Activated CD4-positive, alpha-beta T cell treated with anti-CD3 and anti-CD28 coated beads for 48 hours (primary cell): ENCODE results near the gene PUM1.

Source experiments
- DNase-seq: peaks from one replicate; pipeline ENCODE4 v3.0.0-alpha.2; 2020

The PUM1 gene

DNA sequence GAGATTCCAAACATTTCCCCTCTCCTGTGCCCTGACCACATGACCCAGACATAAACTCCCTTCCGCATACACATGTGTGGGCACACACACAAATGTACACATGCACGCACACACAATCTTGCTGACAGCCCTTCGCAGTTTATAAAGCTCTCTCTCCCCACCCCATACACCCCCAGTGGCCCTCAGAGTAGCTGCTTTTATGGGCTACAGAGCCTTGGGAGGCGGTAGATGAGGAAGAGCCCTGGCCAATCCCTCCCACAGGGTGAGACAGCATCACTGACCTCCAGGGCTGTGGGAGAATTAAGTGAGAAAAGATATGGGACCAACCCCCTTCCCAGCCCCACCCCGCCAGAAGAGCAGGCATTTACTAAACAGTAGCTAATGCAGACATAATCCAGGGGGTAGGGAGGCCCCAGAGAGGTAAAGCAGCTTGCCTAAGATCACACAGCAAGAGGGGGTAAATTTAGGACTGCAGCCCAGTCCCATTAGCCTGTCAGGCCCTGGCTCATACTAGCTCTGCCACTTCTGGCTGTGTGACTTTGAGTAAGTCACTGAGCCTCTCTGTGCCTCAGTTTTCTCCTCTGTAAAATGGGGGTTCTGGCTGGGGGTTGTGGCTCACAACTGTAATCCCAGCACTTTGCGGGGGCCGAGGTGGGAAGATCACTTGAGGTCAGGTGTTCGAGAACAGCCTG lies 162.0 kb downstream of the PUM1 start:
- DNase-seq, result no peak

DNA sequence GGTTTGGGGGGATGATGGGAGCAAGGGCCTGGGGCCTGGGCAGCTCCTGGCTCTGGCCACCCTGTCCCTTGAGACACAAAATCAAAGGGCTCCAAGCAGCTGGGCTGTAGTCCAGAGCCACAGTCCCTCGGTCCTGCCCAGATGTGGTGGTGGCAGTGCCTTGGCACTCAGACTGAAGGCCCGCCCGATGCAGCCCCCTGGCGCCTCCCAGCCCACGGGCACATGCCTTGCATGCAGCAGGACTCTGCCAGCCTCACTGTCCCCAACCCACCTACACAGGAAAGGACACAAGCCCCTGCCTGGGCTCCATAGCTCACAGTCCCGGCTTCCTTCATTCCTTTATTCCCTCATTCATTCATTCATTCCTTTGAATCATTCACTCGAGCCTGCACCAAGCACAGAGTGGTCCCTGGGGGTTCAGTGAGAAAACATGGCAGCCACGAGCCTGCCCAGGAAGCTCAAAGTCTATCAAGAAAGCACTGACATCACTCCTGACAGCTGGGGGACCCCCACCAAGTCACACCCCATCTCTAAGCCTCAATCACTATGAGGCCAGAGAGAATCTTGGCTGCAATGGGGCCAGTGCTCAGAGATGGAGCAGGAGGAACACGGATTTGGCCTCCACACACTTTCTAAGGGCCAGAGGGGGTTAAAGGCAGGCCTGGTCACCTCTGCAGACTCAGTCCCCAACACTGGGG lies 162.8 kb downstream of the PUM1 start:
- DNase-seq, result no peak

DNA sequence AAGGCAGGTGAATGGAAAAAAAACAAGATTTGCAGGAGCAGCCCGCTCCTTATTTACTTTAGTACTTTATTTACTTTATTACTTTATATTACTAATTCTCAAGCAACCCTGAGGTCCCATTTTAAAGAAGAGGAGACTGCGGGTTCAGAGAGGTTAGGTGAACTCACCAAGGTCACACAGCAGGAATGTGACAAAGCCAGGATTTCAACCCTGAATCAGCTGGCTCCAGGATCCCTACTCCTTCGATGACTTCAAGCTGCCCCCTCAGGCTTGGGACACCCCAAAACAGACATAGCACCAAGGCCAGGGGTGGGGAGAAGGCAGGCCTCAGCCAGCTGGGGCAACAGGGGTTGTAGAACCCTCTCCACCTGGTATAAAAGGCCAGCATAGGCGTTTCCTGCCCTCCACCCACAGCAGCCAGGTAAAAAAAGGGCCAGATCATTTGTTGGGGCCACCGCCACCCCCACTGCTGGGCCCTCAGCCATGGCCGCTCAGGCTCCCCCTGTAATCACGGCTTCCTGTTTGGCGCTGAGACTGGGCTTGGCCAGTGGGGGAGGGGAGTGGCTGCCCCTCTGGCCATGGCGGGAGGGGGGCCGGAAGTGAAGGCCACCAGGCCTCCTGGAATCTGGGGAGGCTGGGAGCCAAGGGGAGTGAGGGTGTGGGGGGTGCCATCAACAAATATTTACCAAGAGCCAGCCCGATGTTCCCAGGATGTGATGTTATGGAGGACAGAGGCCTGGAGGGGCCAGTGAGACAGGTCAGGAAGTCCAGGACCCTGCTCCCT lies 163.5 kb downstream of the PUM1 start:
- no peak for DNase-seq

DNA sequence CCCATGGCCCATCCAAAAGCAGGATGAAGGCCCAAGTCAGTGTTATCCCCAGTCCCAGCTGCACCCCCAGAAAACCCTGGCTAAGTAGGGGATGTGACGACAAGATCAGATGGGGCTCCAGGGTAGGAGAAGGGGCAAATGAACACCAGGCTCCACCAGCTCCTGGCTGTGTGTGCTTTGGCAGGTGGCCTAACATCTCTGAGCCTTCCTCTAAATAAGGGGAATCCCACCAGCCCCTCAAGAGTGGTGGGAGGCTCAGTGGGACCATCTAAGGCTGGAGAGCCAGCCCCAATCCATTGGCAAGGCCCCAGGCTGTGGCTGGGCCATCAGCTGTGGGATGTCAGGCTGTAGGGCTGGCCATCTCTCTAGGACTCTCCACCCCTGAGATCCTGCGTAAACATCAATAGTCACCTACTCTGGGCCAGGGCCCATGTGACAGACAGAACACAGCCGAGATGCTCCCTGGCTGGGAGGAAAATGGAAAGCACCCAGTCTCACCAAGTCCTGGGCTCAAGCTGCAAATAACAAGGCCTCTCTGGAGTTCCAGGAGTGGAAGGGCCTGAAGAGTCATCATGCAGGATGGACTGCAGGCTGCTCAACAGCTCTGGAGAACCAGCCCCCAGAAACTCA lies 164.5 kb downstream of the PUM1 start:
- DNase-seq, result no peak

DNA sequence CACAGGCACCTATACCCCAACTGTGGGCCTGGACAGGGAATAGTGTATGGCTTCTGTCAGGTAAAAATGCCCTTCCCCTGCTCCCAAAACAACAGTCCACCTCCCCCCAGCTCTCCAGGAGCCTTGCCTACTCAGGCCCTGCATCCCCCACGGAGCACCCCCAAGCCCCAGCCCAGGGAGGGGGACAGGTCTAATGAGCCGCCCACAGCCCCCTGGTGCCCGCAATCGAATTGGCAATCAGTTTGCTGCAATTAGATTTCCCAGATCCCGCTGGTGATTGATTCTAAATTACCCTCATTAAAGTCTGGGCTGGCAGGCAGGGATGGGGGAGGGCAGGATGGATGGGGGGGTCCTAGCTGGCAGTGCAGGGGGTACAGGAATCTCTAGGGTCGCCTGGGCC lies 165.0 kb downstream of the PUM1 start:
- DNase-seq, result no peak

DNA sequence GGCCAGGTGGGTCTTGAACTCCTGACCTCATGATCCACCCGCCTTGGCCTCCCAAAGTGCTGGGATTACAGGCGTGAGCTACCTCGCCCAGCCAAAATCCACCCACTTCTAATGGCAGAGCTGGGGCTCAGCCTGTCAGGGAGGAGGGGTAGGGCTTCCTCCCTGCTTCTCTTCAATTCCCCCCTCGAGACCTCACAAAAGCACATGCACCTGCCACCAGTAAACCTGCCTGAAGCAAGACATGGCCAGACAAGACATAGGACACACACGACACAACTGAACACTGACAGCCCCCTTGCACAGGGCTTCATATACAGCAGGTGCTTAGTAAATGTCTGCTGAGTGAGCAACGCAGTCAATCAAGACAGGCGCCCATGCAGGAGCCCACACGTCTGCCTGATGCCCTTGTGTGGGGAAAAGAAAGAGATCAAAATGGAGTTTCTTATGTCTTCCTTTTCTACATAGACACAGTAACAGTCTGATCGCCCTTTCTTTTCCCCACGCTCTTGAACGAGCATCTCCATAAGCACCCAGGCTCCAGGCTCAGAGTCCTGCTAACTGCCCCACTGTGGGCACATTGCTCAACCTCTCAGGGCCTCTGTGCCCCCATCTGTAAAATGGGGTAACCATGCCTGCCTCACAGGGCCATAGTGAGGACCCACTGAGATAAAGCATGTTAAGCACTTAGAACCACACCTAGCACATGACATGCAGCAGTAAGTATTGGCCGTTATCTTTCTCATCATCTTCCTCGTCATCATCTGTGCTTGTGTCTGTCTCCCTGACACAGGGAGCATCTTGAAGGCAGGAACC lies 165.7 kb downstream of the PUM1 start:
- no peak for DNase-seq

DNA sequence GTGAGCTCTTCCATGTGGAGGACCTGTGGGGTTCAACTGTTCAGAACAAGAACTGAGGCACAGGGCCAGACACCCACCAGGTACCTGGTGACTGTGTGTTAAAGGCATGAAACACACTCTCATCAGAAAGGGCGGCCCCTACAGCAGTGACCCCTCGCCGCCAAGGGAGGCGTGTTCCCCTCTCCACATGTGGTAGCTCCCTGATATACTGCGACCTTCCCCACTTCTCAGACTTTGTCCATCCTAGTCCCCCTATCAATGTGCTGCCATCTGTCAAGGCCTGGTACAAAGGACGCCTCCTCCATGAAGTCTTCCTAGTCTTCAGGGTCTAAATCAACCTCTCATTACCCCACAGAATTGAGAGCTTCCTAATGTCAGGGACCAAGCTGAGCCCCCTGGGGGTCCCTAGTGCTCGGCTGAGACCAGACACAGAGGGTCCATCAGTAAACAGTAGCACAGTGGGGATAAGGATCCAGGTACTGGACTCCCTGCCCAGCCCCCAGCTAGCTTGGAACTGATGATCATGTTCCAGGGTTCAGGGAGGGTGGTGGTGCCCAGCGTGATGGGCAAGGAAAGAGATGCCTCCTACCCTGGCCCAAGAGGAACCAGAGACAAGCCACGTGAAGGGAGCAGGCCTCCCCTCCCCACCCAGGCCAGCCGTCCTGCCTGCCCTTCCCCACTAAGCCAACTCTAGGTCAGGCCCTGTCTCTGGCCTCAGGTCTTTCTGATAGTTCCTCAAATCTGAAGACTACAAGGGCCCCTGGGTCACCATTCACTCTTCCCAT lies 167.3 kb downstream of the PUM1 start:
- DNase-seq, result no peak

DNA sequence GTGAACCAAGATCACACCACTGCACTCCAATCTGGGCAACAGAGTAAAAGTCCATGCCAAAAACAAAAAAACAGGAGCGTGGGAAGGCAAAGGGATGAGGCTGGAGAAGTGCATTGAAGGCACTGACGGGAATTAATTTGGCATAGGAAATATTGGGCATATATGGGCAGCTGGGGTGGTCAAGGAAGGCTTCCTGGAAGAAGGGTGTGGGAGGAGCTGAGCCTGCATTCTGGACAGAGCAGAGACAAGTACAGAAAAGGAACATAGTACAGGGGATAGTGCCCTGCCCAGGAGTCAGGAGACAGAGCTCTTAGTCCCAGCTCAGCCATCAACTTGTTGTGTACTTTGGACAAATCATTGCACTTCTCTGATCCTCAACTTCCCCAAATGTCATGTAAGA lies 168.6 kb downstream of the PUM1 start:
- DNase-seq, result no peak

DNA sequence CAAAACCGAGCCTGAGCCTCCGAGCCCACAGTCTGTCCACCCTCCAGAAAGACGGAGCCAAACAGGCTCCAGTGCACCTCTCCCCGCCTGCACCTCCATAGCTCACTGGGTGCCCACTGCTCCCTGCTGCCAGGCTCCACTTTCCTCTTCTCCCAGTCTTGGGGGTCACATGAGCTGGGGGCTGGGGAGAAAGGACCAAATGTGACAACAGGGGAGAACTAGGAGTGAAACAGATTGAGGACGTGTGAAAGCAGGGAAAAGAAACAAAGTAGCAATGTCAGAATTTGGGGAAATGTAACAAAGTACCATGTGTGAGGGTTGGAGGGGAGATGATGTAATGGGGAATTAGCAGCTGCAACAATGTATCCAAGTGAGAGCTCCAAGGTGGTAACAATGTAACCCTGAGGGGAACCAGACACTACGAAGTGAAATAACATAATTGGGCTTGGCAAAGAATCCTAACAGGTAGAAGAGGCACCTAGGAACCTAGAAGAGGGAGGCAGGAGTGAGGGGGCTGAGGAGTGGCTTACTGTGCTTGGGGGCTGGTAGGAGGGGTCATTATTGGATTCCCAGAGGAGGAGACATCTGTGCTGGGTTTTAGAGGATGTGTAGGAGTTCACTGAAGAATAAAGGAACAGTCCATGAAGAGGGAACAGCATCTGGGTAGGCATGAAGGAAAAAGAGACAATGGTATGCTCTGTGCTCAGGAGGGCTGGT lies 169.4 kb downstream of the PUM1 start:
- DNase-seq, result no peak

DNA sequence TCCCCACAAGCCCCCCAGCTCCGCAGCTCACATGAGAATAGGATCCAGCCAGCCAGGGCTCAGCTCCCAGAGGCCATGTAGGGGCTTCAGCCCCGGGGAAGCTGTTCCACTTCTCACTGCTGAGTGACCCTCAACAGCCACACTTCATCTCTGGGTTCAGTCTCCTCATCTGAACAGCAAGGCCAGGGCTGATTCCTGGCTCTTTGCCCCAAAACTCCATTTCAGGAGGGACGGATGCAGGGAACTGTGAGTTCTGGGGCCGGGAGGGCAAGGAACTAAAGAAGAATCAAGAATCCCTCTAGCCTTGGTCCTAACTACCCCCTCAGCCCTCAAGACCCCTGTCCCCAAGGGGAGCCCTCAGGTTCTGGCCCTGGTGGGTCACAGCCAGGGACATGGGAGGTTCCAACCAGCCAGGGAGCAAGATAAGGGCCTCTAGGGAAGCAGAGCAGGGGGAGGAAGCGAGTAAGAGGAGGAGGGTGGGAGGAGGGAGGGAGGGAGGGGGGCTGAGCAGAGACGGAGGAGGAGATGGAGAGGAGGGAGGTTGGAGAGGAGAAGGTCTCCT lies 170.1 kb downstream of the PUM1 start:
- no peak for DNase-seq

DNA sequence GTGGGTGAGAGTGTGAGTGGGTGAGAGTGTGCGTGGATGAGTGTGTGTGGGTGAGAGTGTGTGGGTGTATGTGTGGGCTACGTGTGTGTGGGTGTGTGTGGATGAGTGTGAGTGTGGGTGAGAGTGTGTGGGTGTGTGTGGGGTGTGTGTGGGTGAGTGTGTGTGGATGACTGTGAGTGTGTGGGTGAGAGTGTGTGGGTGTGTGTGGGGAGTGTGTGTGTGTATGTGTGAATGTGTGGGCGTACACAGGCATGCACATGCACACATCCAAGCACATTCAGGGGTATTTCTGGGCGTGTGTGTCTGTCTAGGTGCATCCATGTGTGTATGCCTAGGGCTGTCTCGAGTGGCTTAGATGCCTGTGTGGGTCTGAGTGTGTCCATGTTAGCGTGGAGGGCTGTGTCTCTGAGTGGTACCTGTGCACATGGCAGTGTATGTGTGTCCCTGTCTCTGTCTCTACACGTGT lies 171.0 kb downstream of the PUM1 start:
- no peak for DNase-seq

DNA sequence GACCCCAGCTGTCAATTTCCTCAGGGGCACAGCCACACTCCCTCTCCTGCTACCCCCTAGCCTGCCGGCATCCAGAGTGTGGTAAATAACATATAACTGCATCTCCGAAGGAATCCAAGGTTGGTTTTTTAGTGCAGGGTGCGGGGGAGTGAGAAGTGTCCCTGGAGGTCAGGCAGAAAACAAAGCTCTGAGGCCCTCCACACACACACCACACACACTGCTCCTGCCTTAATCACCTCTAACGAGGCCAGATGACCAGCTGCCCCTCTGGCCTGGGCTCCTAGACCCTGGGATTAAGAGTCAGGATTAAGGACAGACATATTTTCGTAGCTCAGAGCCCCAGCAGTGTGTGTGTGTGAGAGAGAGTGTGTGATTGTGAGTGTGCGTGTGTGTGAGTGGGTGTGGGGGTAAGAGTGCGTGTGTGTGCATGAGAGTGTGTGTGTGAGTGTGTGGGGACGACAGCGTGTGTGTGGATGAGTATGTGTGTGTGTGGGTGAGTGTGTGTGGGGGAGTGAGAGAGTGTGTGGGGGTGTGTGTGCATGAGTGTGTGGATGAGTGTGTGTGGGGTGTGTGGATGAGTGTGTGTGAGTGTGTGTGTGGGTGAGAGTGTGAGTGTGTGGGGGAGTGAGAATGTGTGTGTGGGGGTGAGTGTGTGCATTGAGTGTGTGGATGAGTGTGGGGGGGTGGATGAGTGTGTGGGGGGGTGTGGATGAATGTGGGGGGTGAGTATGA lies 171.6 kb downstream of the PUM1 start:
- no peak for DNase-seq

DNA sequence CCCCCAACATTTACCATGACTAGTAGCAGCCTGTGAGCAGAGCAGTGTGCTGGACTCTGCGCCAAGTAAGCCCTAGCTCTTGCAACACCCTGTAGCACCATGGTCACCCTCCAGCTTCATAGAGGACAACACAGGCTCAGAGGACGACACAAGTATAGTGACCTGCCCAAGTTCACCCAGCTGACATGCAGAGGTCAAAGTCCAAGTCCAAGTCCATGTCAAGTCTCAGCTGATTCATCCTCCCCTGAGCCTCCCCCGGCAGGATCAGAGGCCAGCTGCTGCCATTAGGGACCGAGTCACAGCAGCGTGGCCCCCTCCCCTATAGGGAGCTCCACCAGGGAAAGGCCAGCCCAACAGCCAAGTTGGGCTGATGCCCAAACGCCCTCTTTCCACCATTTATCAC lies 172.8 kb downstream of the PUM1 start:
- no peak for DNase-seq

DNA sequence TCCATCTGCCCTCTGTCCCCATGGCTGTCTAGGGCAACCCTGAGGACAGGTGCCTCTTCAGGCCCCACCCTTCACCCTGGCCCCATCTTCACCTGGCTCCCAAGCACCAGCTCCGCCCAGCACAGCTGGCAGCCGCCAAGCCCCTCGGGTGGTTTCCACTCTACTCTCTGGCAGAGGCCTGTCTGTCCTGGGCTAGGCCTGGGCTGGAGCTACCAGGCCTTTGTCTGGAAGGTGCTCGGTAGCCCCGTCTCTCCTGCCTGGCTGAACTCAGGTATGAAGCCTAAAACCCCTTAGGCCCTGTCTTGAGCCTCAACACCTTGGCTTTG lies 174.3 kb downstream of the PUM1 start:
- DNase-seq, result no peak

DNA sequence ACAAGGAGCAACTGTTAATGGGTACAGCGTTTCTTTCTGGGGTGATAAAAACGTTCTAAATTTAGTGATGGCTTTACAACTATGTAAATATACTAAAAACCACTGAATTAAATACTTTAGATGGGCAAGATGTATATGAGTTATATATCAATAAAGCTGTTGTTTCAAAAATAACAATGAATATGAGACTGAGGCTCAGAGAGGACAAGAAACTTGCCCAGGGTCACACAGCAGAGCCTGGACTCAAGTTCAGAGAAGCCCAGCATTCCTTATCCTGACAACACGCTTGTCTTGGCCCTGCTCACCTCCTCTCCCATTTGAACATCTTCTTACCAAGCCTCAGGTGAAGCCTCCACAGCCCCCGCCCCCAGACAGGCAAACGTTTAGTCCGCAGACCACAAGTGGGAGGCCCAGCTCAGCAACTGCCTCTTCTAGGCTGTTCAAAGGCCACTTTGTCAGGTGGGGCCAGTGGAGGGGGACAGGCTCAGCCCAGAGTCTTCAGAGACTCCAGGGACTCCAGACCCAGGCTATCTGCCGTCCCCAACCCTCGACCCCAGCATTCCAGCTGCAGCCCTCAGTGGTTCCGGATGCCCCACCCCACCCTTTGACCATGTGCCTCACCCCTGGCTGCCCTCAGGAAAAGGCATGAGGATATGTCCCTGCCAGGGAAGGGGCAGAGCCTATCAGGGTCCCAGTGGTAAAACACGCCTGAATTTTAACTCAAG lies 174.9 kb downstream of the PUM1 start:
- DNase-seq, result no peak

DNA sequence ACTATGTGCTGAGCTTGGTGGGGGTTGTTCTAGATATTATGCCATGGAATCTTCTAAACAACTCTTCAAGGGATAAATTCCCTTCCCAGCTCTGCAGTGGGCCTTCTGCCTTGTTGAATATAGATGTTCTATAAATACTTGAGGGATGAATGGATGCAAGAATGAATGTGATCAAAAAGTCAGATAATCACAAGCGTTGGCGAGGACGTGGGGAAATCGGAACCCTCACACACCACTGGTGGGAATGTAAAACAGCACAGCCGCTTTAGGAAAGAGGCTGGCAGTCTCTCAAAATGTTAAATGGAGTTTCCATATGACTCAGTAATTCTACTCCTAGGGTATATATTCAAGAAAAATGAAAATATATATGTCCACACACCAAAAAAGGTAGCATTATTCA lies 176.0 kb downstream of the PUM1 start:
- no peak for DNase-seq

DNA sequence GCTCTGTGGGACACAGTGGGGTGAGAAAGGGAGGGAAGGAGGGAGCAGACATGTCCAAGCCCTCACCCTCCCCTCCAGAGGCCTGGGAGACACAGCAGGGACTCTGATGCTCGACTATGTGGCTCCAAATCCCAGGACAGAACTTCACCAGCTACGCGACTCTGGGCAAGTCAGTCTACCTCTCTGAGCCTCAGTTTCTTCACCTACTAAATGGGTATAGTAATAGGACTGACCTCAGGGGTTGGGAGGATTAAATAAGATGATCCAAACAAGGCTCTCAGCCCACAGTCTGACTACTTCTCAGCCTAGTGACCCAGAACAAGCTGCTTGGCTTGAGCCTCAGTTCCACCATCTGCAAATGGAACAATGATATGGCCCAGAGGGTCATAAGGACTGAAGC lies 176.5 kb downstream of the PUM1 start:
- DNase-seq, result no peak

DNA sequence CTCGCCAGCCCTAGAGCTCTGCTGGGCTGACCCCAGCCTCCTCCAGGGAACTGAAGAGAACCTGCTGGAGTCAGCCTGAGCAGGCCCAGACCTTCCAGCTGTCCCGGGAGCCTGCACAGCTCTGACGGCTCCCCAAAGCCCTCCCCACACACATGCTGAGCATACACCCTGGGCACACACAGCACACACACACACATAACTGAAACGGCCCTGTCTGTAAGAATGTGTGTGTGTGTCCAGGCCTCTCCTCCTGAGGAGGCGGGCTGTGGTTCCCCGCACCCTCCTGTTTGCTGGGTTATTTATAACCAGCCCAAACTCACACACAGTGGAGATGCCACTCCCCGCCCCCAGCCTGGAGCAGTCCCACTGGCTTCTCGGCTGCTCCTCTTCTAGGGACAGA lies 177.1 kb downstream of the PUM1 start:
- no peak for DNase-seq
